GM19099 (cell line): ENCODE measurements around the gene CNKSR1.

Experiments
- POLR2A ChIP-seq: IDR thresholded peaks from 3 replicates; pipeline ENCODE4 v1.6.1; 2011; ENCODE audit warnings: low read depth; ENCODE audit not compliant: insufficient read length; ENCODE audit errors: extremely low read depth

CNKSR1 gene

DNA sequence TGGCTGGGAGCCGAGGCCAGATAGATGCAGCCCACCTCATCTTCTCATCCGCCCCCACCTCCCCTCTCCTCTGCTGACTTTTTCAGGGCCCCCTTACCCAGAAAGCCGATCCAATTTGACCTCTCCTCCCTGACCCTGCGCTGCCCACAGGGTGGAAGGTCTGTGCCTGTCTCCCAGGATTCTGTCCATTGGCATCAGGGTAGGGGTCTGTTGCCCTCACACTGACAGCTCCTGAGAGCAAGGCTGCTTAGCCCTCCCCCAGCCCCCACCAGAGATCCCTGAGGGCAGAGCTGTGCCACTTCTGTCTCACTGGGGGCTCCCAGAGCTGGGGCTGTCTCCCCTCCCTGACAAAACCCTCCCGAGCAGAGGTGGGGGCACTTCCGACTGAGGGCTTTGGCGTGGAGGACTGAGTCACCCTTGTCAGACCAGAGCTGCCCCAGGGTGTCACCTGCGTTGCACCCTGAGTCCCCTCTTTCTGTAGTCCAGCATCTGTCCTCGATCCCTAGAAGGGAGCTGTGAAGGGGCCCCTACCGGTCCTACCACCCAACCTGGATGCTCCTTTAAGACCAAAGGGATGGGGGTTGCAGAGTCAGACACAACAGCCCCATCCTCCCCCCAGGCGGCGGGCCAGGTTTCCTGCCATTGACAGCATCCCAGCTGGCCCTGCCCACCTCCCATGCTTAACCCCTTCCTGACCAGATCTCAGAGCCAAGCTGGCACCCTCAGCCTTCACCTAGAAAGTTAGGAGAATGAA is 20.8 kb upstream of the CNKSR1 start:
- TF ChIP-seq POLR2A, result no peak

DNA sequence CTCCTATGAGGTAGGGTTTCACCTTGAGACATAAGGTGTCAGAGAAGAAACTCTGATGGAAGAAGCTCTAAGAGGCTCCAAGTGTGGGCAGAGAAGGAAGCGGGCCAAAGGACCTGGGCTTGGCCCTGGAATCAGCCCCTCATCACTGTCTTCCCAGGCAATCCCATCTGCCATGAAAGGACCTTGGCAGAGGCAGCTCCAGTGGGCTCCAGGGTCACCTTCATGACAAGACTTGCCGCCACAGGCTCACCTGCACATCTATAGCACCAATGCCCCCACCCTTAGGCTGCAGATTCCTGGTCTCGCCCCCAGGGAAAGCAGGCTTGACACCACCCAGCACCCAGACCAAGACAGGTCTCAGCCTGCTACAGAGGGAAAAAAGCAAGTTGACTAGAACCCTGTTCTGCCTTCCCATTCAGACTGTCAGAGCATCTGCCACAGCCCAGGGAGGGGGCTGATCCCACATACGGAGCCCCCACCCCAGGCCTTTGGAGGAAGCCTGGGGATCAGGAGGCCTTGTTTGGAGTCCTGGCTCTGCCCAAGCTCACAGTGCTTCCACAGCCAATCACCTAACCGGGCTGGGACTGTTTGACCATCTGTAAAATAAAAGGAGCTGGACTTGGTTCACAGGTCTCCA is 18.9 kb upstream of the CNKSR1 start:
- TF ChIP-seq POLR2A, result no peak

DNA sequence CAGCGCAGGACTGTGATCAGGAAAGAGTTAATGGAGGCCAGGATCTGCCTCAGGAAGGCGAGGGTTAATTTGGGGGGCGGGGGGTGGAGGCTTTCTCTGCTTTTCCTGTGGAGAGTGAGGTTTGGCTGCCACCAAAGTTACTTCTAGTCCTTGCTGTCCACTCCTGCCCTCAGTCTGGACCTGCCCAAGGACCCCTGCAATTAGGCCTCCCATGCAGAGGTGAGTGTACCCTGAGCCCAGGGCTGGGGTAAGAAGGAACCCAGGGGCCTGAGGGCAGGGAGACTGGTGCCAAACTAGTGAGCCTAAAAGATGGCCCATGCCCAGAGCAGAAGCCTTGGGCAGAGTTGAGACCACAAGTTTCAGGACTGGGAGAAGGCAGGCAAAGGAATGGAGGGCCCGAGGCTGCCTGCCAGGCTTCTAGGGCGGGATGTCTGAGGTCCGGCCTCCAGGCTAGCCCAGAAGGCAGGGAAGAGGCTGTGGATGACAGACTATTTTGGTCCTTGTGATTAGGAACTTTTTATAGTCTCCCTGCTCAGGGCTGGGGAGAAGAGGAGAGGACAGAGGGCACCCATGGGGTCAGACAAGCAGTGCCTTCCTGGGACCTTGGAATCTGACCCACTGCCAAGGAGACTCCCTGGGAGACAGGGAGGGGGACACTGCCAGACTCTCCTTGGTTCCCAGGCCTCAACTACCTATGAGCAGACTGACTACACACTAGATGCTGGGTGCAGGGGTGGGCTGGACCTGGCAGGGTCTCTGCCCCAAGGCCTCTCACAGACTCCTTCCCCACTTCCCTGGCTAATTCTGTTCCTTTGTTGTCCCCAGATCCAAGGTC is 18.2 kb upstream of the CNKSR1 start, which contains the start of gene FAM110D:
Gene FAM110D, plus strand, starts transcription at position 172 of the 835 bp plus-strand sequence. CDS start 2,213 bp downstream, outside the sequence.
- TF ChIP-seq POLR2A, result no peak

DNA sequence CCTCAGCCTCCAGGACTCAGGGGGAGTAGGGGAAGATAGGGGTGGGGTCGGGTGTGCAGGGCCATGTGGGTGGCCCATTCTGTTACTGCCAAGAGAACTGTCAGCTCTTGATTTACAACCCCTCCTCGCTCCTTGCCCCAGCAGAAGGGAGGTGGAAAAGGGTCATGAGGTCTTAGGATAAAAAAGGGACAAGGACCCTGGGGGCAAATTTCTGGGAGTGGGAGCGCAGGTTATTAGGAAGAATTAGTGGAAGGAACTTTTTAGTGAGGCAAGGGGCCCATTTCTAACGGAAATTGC is 17.6 kb upstream of the CNKSR1 start:
- TF ChIP-seq POLR2A, result no peak

DNA sequence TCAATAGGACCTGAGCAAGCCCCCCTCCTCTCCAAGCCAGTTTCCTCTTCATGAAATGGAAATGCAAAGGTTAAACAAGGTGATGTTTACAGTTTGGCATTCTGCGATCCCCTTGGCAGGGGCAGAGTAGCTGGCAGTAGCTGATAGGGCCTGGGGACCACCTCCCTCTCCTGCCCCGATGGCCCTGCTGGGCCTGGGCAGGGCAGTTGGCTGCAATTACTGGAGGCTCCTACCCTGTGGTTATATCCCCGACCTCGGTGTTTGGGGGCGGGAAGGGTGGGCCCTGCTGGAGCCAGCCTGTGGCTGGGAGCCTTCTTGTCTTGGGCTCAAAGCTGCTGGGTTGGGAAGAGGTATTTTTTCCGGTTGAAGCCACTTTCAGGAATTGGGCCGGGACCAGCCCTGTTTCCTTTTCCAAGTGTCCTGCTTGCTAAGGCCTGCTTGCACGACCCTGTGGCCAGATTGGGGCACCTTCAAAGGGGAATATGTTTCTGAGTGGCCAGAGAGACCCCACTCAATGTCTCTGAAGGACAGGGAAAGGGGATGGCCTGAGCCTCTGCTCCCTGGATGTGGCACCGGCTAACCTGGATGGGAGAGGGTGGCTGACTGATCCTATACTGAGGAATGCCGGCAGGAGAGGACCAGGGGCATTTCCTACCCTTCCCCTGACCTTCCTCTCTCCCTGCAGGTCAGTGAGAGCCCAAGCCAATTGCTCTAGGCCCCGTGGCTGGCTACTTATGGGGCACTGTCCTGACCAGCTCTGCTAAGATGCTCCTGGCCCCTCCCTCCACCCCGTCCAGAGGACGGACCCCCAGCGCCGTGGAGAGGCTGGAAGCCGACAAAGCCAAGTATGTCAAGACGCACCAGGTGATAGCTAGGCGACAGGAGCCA is 16.5 kb upstream of the CNKSR1 start:
- no peak for TF ChIP-seq POLR2A

DNA sequence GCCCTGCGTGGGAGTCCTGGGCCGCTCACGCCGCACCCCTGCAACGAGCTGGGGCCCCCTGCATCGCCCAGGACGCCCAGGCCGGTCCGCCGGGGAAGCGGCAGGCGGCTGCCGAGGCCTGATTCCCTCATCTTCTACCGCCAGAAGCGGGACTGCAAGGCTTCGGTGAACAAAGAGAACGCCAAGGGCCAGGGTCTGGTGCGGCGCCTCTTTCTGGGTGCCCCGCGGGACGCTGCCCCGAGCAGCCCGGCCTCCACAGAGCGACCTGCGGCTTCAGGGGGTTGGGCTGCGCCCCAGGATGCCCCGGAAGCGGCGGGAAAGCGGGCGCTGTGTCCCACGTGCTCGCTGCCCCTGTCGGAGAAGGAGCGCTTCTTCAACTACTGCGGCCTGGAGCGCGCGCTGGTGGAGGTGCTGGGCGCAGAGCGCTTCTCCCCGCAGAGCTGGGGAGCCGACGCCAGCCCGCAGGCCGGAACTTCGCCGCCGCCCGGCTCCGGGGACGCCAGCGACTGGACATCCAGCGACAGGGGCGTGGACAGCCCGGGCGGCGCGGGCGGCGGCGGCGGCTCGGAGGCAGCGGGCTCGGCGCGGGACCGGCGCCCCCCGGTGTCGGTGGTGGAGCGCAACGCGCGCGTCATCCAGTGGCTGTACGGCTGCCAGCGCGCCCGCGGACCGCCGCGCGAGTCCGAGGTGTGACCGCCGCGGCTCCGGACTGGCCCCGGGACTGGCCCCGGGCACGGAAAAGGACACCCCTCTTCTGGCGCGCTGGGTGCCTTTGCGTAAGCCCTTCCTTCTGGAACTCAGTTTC is 15.7 kb upstream of the CNKSR1 start:
- TF ChIP-seq POLR2A, result no peak

DNA sequence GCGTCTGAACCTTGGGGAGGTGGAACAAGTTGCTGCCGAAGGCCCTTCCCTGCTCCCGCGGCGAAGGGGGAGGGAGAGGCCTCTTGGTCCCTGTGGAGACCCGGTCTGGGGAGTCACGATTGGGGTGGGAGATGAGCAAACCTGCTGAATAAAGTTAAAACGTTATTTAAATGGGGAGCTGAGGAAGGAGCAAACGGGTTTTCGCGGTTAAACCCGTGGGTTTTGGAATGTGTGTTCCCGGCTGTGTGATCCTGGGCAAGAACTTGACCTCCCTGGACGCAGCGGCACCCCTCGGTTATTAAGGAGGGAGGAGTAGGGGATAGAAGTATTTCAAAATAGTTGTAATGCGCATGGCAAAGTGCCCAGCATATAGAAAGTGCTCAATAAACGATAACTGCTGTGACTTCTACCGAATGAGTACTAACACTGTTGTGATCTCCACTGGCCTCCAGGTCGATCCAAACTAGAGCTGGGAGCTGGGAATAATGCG is 15.0 kb upstream of the CNKSR1 start:
- no peak for TF ChIP-seq POLR2A

DNA sequence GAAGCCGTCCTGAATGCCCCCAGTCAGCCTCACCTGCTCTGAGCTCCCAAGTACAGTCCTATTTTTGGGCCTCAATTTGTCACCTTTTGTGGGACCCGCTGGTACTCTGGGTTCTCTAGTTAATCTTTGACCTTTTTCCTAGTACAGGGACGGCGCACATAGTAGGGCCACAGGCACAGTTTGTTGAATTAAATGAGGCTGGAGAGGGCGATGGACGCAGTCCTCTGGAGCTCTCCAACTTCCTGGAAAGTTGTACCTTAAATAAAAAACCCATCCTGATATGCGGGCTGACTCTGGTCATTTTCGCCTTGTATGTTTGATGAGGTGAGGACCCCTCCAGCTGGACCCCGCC is 13.6 kb upstream of the CNKSR1 start:
- no peak for TF ChIP-seq POLR2A

DNA sequence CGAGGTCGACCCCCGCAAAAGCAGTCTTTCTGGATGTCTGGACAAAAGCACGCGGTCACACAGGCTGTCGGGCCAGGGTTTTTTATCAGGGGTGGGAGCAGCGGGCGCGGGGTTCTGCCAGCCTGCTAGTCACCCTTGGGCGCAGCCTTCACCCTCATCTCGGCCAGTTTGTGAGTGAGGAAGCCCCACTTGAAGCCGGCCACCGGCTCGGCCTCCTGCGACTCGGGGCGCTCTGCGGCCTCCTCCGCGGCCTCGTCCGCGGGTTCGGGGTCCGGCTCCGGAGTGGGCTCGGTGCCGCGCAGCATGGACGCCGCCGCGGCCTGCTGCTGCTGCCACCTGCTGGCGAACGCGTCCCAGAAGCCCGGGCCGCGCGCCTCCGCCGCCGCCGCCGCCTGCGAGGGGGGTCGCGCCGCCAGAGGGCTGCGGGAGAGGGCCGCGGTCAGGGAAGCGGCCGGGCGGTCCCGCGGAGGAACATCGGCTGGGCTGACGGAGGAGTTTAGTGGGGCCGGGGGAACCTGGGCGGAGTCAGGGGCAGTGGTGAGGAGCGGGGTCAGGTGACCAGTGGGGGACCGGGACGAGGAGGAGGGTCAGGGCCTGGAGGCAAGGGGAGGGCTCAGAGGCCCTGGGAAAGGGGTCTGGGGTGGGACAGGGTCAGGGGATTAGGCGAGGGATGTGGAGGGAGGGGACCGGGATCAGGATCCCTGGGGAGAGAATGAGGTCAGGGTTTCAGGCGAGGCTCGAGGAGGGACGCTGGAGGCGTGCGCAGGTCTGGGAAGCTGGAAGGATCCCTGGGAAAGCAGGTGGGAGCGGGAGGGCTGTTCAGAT is 13.0 kb upstream of the CNKSR1 start:
- no peak for TF ChIP-seq POLR2A

DNA sequence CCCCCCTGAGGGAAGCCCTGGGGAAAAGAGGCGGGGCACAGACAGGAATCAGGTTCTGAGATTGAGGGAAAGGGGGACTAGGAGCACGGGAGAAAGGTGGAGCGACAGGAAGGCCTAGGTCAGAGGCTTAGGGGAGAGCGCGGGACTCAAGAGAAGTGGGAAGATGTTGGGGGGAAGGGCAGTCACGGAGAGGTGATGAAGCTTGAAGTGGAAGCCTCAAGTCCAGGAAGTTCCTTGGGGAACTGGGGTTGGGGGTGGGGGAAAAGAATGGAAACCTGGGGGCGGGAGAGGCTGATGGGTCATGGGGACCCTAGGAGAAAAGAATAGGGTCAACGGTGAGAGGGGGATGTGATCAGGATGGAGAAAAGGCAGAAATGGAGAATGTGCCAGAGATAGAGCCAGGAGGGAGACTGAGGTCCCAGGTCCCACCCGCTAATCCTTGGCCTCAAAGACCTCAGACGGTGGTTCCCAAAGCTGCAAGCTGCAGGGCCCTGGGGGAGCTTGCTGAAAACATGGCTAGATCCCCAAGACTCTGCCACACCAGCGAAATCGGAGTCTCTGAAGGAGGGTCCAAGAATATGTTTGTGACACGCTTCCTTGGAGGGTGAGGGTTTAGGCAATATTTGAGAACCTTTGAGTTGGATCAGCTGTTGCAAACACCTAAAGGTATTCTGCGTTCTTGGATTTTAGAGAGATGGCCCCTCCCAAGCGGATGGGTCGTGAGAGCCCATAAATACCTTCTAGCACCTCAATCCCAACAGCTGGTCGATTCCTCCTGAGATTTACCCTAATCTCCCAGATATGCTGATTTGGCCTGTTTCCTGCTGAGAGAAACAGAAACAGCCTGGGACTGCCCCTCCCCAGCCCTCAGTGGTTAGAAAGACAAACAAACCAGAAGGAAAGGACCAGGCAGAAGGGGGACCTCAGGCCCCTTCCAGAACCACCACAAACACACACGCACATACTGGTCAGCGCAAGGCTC is 12.1 kb upstream of the CNKSR1 start:
- no peak for TF ChIP-seq POLR2A

DNA sequence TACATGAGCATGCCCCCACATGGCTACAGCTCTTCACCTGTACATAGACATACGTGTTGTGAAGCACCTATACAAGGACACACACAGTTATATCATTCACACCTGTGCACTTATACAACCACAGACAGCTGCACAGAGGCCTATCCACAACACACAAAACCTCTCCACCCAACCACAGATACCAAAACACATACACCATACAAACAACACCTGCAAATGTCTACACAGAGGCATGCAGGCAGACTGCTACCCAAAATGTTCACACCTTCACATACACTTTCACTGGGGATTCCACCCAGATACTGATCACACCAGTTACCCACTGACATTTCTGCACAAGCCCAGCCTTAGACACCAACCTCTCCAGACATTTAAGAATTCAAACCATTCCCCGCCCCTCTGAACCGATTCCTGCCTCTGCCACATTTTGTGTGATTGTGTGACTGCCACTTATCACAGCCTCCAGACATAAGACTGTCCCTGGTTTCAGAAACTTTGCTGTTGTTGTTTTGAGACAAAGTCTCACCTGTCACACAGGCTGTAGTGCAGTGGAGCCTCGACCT is 10.5 kb upstream of the CNKSR1 start:
- no peak for TF ChIP-seq POLR2A
